ENCODE data around the gene DBF4B. TPM values are rescaled to one million over a fixed set of nuclear protein-coding genes. Genes with fewer than 3 reads are reported as not detected.

Gene DBF4B
- total and polyA plus RNA-seq, 2 of the 13 experiments (the other 11 are each of a cell fraction or from before 2014, with no cell fraction given) = 11.7 to 13.2 TPM

DNA sequence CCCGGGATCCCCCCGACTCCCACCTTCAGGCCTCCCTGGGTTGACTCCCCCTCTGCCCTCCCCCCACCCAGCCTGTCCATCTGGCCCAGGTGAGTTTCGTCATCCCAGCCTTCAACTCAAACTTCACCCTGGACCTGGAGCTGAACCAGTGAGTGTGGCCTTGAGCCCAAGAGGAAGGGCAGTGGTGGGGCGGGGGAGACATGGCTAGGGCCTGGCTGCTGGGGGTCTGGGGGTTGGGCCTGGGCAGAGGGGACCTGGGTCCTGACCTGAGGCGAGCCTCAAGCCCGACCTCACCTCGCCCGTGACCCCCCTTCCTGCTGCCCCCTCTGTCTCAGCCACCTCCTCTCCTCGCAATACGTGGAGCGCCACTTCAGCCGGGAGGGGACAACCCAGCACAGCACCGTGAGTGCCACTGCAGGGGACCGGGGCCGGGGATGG lies 61.2 kb downstream of the DBF4B start (continued):
- TF ChIP-seq ATF4 (CRISPR knock-in tag; IDR thresholded peaks at IDR 0.05) = peak in 1 of 2 experiments; percentile 78; a peak in 2 of 4 replicates
- TF ChIP-seq, protein P1, sequence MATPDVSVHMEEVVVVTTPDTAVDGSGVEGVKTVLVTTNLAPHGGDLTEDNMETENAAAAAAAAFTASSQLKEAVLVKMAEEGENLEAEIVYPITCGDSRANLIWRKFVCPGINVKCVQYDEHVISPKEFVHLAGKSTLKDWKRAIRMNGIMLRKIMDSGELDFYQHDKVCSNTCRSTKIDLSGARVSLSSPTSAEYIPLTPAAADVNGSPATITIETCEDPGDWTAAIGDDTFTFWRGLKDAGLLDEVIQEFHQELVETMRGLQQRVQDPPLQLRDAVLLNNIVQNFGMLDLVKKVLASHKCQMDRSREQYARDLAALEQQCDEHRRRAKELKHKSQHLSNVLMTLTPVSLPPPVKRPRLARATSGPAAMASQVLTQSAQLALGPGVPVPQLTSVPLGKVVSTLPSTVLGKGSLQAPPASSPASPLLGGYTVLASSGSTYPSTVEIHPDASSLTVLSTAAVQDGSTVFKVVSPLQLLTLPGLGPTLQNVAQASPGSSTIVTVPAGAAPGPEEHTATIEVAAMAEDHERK (CRISPR knock-in tag; IDR thresholded peaks at IDR 0.05; ENCODE audit: low read depth) = no peak
- TF ChIP-seq POGZ (CRISPR knock-in tag; IDR thresholded peaks at IDR 0.05) = no peak
- no peak for TF ChIP-seq RELA (CRISPR knock-in tag; IDR thresholded peaks at IDR 0.05)
- TF ChIP-seq ZNF264 (CRISPR knock-in tag; IDR thresholded peaks at IDR 0.05) = no peak
- no peak for TF ChIP-seq ZNF484 (CRISPR knock-in tag; IDR thresholded peaks at IDR 0.05; ENCODE audit: borderline replicate concordance, low read depth)
- no peak for TF ChIP-seq SP5 (CRISPR knock-in tag; IDR thresholded peaks at IDR 0.05; ENCODE audit: borderline replicate concordance, low read depth)
- no peak for TF ChIP-seq ZNF749 (CRISPR knock-in tag; IDR thresholded peaks at IDR 0.05; ENCODE audit: borderline replicate concordance)
- no peak for TF ChIP-seq ZNF770 (CRISPR knock-in tag; IDR thresholded peaks at IDR 0.05)
- TF ChIP-seq ZNF275 (CRISPR knock-in tag; IDR thresholded peaks at IDR 0.05; ENCODE audit: borderline replicate concordance) = no peak
- TF ChIP-seq, protein P2, sequence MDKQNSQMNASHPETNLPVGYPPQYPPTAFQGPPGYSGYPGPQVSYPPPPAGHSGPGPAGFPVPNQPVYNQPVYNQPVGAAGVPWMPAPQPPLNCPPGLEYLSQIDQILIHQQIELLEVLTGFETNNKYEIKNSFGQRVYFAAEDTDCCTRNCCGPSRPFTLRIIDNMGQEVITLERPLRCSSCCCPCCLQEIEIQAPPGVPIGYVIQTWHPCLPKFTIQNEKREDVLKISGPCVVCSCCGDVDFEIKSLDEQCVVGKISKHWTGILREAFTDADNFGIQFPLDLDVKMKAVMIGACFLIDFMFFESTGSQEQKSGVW (CRISPR knock-in tag; IDR thresholded peaks at IDR 0.05; ENCODE audit: borderline replicate concordance) = no peak
- TF ChIP-seq ZNF329 (CRISPR knock-in tag; IDR thresholded peaks at IDR 0.05; ENCODE audit: low read depth) = no peak
- no peak for TF ChIP-seq RAD51 (IDR thresholded peaks at IDR 0.05; ENCODE audit: borderline replicate concordance)
- no peak for TF ChIP-seq NR2F1 (CRISPR knock-in tag; IDR thresholded peaks at IDR 0.05)
- TF ChIP-seq RCOR2 (CRISPR knock-in tag; IDR thresholded peaks at IDR 0.05) = no peak
- no peak for TF ChIP-seq ZNF564 (CRISPR knock-in tag; IDR thresholded peaks at IDR 0.05)
- TF ChIP-seq ZNF263 (CRISPR knock-in tag; IDR thresholded peaks at IDR 0.05) = no peak
- peak; percentile 95 for TF ChIP-seq RARA (CRISPR knock-in tag; IDR thresholded peaks at IDR 0.05)
- no peak for TF ChIP-seq ERF (CRISPR knock-in tag; IDR thresholded peaks at IDR 0.05)

Data from HepG2 (cell line).